RWPE2 (cell line): ENCODE measurements around the gene TRIM50.
"Not testable (repeated sequence)": the region's sequence is repeated elsewhere in the genome, so short reads cannot be mapped to it uniquely, and the experiment has no call there.

ENCODE experiments used
- ATAC-seq: fragments of 200-7000 bp; cut with Tn5 transposase; 3 replicates; pipeline ENCODE4 v1.9.1; 2021; ENCODE audit warnings: low read depth
- DNase-seq: peaks from one replicate; pipeline ENCODE4 v3.0.0-alpha.2; 2020; ENCODE audit warnings: low spot score
- H3K27ac ChIP-seq: fragments of 450-650 bp; 2 replicates; pipeline ENCODE4 v1.5.1; 2017; ENCODE audit warnings: mild to moderate bottlenecking; ENCODE audit not compliant: poor library complexity, severe bottlenecking
- H3K27me3 ChIP-seq: fragments of 250-450 bp; sonication (Bioruptor Pico); 2 replicates; pipeline ENCODE4 v1.5.1; 2021; ENCODE audit warnings: mild to moderate bottlenecking, moderate library complexity; ENCODE audit not compliant: insufficient read depth, poor library complexity, severe bottlenecking
- H3K36me3 ChIP-seq: fragments of 250-450 bp; sonication (Bioruptor Pico); 2 replicates; pipeline ENCODE4 v1.5.1; 2020; ENCODE audit warnings: low read depth, mild to moderate bottlenecking, moderate library complexity
- H3K4me1 ChIP-seq: fragments of 250-450 bp; sonication (Bioruptor Pico); 2 replicates; pipeline ENCODE4 v1.5.1; 2021; ENCODE audit warnings: mild to moderate bottlenecking, moderate library complexity; ENCODE audit not compliant: insufficient read depth, poor library complexity, severe bottlenecking
- H3K4me3 ChIP-seq: fragments of 250-450 bp; sonication (Bioruptor Pico); 2 replicates; pipeline ENCODE4 v1.5.1; 2021; ENCODE audit warnings: mild to moderate bottlenecking, moderate library complexity; ENCODE audit not compliant: severe bottlenecking
- H3K9me3 ChIP-seq: fragments of 250-450 bp; sonication (Bioruptor Pico); 2 replicates; pipeline ENCODE4 v1.5.1; 2021; ENCODE audit warnings: mild to moderate bottlenecking, moderate library complexity; ENCODE audit not compliant: severe bottlenecking
- TF ChIP-seq, protein P1 (sequence below): fragments of 450-650 bp; IDR thresholded peaks from one replicate; pipeline ENCODE4 v1.5.1; 2017; ENCODE audit warnings: mild to moderate bottlenecking, moderate library complexity; ENCODE audit not compliant: poor library complexity, severe bottlenecking

TRIM50 gene

DNA sequence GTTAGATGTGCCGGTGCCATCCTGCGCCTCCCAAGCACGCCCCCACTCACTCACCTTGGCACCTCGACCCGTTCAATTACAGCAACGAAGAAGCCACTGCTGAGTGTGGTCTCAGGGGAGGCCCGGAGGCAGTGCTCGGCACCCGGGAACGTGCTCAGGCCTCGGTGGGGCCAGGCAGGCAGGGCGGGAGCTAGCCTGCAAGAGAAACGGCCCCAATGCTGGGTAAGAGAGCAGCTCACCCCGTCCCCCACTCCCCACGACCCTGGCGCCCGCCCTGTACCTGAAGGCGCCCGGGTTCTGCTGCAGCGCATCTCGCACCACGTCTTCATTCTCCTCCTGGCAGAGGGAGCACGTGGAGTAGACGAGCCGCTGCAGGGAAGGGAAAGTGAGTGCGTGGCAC is 24.3 kb downstream of the TRIM50 start:
- no peak overlapping the region for H3K27ac ChIP-seq
- DNase-seq = no peak

DNA sequence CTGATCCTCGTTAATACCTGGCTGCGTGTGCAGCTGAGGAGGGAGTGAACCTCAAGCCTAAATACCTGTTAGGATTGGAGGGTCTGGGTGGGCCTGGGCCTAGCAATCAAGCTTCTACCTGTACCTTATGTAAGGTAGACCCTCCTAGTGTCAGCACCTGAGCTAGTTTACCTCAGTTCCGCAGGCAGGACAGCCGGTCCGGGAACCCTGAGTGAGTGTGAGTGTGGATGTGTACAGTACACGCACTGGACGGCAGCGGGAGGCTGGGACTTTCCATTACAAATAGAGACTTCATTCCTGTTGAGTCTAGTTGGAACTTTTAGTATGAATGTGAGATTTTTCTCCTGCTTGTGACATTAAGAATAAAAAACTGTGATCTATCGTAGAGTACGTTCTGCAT is 25.0 kb downstream of the TRIM50 start:
- H3K27me3 ChIP-seq, ATAC-seq, H3K27ac ChIP-seq, H3K4me1 ChIP-seq, DNase-seq, H3K9me3 ChIP-seq, H3K4me3 ChIP-seq: not testable (repeated sequence)
- peaks cover 23% of the 10 kb centered on the region for H3K36me3 ChIP-seq

More for the DNA sequence above, 24.3 kb downstream of the TRIM50 start:
- TF ChIP-seq, protein P1, sequence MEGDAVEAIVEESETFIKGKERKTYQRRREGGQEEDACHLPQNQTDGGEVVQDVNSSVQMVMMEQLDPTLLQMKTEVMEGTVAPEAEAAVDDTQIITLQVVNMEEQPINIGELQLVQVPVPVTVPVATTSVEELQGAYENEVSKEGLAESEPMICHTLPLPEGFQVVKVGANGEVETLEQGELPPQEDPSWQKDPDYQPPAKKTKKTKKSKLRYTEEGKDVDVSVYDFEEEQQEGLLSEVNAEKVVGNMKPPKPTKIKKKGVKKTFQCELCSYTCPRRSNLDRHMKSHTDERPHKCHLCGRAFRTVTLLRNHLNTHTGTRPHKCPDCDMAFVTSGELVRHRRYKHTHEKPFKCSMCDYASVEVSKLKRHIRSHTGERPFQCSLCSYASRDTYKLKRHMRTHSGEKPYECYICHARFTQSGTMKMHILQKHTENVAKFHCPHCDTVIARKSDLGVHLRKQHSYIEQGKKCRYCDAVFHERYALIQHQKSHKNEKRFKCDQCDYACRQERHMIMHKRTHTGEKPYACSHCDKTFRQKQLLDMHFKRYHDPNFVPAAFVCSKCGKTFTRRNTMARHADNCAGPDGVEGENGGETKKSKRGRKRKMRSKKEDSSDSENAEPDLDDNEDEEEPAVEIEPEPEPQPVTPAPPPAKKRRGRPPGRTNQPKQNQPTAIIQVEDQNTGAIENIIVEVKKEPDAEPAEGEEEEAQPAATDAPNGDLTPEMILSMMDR = no peak
- Histone ChIP-seq H3K27me3 (no peaks in the 10 kb centered on the region), H3K4me1 (no peaks in the 10 kb centered on the region), H3K9me3 (no peaks in the 10 kb centered on the region), H3K4me3 (no peak overlapping the region), H3K36me3 (peaks cover 23% of the 10 kb centered on the region)
- ATAC-seq = no peak

DNA sequence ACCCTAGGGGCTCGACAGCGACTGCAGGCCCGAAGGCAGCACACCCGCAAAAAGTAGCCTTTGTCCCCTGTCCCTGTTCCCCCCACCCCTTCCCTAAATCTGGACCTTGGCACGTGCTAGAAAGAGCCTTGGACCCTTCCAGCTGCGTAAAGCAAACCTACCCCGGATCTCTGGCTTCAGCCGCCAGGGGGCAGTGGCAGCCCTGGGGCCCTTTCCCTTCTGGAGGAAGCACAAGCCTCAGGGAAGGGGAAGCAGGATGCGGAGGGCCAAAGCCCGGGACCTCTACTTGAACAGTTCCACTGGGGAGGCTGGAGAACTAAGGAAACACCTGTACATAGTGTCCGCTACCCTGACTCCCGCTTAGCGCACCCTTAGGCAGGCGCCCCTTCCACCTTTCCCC is 26.8 kb downstream of the TRIM50 start:
- peaks cover 15% of the 10 kb centered on the region for H3K36me3 ChIP-seq
- H3K9me3 ChIP-seq, H3K27ac ChIP-seq, H3K27me3 ChIP-seq, H3K4me3 ChIP-seq, DNase-seq, H3K4me1 ChIP-seq: not testable (repeated sequence)
- peak; percentile 37; the same call in 2 of the 3 replicates for ATAC-seq

DNA sequence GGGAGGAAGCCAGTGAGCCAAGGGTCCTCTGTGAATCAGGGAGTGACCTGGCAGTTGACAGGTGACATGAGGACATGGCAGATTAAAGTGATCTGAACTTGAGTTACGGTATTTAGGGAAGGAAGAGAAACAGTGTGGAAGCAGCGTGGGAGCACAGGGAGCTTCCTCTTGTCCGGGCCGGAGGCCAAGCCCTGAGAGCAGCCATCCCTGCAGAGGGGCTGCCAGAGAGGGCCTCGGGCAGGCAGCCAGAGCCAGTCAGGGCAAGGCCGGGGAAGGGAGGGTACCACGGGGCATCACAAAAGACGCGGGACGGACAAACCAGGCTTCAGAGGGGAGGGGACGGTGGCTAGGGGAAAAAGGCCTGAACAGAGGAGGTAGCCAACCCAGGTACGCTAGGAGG is 28.1 kb downstream of the TRIM50 start:
- ATAC-seq, H3K36me3 ChIP-seq, H3K27me3 ChIP-seq: not testable (repeated sequence)

DNA sequence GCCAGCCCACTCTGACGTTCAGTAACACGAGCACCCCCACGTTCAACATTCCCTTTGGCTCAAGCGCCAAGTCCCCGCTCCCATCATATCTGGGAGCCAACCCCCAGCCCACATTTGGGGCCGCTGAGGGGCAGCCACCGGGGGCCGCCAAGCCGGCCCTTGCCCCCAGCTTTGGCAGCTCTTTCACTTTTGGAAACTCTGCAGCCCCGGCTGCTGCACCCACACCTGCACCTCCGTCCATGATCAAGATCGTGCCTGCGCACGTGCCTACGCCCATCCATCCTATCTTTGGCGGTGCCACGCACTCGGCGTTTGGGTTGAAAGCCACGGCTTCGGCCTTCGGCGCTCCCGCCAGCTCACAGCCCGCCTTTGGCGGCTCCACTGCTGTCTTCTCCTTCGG is 30.2 kb downstream of the TRIM50 start:
- not testable (repeated sequence) for H3K9me3 ChIP-seq, H3K4me1 ChIP-seq, DNase-seq

More for the DNA sequence above, 28.1 kb downstream of the TRIM50 start:
- not testable (repeated sequence) for H3K9me3 ChIP-seq, H3K27ac ChIP-seq, DNase-seq, H3K4me3 ChIP-seq, H3K4me1 ChIP-seq

GRCh38 chr7:73297235-73297634 is 30.6 kb downstream of the TRIM50 start:
- H3K27ac ChIP-seq, H3K4me1 ChIP-seq, H3K36me3 ChIP-seq, H3K27me3 ChIP-seq, DNase-seq, H3K4me3 ChIP-seq, H3K9me3 ChIP-seq, ATAC-seq: not testable (repeated sequence)

More for the DNA sequence above, 30.2 kb downstream of the TRIM50 start:
- not testable (repeated sequence) for H3K27me3 ChIP-seq, H3K27ac ChIP-seq, H3K4me3 ChIP-seq, H3K36me3 ChIP-seq, ATAC-seq

GRCh38 chr7:73277210-73277609 is 50.7 kb downstream of the TRIM50 start:
- 0 out of 3 replicates have a peak, but pooled peaks have one; percentile 23 for ATAC-seq
- H3K27ac ChIP-seq, H3K4me3 ChIP-seq, H3K27me3 ChIP-seq, H3K9me3 ChIP-seq, DNase-seq, H3K4me1 ChIP-seq, H3K36me3 ChIP-seq: not testable (repeated sequence)

- not testable (repeated sequence) for H3K9me3 ChIP-seq, DNase-seq, H3K36me3 ChIP-seq, H3K4me3 ChIP-seq, ATAC-seq, H3K27me3 ChIP-seq, H3K27ac ChIP-seq, H3K4me1 ChIP-seq
Measured at GRCh38 chr7:73267813-73268212, 60.1 kb downstream of the TRIM50 start.

- not testable (repeated sequence) for H3K36me3 ChIP-seq, H3K9me3 ChIP-seq, H3K27me3 ChIP-seq, H3K27ac ChIP-seq, H3K4me1 ChIP-seq, H3K4me3 ChIP-seq, DNase-seq
- ATAC-seq = peak; percentile 93
Measured at GRCh38 chr7:73266719-73267368, 61.0 kb downstream of the TRIM50 start.
